ENCODE measurements around the gene DIPK1B.
"Not testable (repeated sequence)": the region's sequence is repeated elsewhere in the genome, so short reads cannot be mapped to it uniquely, and the experiment has no call there.

The DIPK1B gene

DNA sequence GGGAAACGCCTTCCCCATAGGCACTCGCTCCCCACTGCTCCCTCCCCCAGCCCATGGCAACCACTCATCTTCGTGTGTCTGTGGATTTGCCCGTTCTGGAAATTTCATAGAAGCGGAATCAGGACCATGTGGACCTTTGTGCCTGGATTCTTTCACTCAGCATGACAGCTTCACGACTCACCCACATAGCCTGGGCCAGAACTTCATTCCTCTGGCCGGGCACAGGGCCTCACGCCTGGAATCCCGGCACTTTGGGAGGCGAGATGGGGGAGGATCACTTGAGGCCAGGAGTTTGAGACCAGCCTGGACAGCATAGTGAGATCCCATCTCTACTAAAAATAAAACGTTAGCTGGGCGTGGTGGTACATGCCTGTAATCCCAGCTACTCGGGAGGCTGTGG is 12.1 kb upstream of the DIPK1B start:
- DNase-seq, result no peak

- peak; percentile 17 for DNase-seq
These were observed 11.3 kb upstream of the DIPK1B start for GRCh38 chr9:136700959-136701667.

GRCh38 chr9:136701668-136702053 is 10.7 kb upstream of the DIPK1B start:
- no peak for DNase-seq

DNA sequence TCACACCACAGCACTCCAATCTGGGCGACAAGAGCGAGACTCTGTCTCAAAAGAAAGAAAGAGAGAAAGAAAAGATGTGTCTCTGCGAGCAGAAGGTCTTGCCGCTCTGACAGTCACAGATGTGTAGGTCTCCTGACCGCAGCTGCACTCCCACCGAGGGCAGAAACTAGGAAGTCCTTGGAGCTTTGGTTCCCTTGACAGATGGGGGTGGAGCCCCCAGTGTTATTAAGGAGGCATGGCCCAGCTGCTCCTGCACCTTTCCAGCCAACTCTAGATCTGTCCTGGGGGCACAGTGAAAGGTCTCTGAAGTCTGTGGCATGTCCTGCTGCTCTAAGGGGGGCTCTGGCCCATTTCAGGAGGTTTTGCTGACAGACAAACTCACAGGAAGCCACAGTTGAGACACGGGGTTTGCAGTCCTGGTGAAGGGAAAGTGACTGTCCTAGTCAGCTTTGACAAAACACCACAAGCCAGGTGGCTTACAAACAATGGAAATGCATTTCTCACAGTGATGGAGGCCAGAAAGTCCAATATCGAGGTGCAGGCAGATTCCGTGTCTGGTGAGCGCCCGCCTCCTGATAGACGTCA is 9.0 kb upstream of the DIPK1B start:
- no peak for DNase-seq

- DNase-seq, result not testable (repeated sequence)
These were observed 7.6 kb upstream of the DIPK1B start for GRCh38 chr9:136704741-136705140.

DNA sequence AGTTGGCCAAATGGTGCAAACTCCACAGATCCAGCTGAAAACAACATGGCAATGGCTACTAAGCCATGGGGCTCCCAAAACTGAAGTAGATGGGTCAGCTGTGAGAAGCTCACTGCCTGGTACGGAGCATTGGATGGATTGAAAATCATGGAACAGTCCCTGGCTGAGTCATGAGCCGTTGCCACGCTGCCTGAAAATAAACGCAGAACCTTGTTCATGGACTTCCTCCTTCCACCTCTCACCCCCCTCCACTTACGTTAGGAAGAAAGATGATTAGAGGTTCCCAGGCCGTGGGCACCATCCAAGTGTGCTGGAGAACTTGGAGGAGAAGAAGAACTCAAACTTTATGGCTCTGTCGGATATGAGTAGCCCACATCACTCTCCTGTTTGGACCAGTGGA is 6.8 kb upstream of the DIPK1B start:
- no peak for DNase-seq

DNA sequence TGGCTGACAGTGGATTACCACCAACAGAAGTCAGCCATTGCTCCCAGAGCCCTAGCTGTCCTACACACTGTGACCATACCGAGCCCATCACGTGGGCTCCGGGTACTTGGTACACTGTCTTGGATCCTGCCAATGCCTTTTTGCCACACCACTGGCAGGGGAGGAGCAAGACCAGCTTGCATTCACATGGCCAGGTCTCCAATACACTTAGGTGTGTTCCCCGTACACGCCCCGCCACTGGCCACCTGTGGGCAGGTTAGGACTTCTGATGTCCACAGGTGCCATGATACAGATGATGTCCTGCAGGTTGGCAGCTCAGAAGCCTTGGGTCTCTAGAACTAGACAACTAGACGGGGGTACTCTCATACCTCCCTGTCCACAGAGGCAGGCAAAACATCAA is 5.4 kb upstream of the DIPK1B start:
- no peak for DNase-seq

DNA sequence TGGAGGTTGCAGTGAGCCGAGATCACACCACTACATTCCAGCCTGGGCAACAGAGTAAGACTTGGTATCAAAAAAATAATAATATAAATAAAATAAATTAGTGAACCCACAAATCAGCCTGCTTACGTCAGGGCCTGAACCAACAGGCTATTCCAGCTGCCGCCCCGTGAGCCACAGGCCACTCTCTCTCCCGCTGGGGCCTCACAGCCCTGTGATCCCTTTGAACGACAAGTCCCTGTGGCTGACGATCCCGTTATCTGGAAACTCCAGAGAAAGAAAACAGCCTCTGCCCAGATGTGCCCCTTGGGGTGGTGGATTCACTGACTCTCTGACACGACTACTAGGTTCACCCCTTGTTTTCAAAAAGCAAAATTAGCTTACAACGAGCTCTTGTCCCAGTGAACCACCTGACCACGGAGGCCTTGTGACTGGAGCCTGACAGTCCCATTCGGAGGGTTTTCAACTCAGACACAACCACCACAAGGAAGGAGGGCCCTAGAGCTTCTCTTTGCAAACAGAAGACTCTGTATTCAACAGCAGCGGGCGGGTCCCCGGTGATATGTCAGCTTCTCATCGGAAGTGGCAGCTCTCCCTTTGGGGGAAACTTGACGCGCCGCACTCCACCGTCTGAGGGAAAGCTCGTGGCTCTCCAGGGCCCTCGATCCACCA is 4.4 kb upstream of the DIPK1B start:
- no peak for DNase-seq

GRCh38 chr9:136709454-136710109 is 2.8 kb upstream of the DIPK1B start:
- no peak for DNase-seq

- no peak for DNase-seq
These were observed 1.8 kb upstream of the DIPK1B start for GRCh38 chr9:136710543-136710942.

DNA sequence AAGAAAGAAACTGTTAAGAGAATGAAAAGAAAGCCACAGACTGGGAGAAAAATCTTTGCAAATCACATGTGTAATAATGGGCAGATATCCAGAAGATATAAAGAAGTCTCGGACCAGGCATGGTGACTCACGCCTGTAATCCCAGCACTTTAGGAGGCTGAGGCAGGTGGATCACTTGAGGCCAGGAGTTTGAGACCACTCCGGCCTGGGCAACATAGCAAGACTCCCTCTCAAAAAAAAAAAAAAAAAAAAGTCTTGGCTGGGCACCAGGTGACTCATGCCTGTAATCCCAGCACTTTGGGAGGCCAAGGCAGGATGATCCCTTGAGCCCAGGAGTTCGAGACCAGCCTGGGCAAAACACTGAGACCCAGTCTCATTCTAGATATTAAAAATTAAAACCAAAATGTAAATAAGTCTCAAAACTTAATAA is 1.1 kb upstream of the DIPK1B start:
- DNase-seq, result not testable (repeated sequence)

- DNase-seq, result no peak
These were observed 545 bp downstream of the DIPK1B start for GRCh38 chr9:136712690-136713544.

DNA sequence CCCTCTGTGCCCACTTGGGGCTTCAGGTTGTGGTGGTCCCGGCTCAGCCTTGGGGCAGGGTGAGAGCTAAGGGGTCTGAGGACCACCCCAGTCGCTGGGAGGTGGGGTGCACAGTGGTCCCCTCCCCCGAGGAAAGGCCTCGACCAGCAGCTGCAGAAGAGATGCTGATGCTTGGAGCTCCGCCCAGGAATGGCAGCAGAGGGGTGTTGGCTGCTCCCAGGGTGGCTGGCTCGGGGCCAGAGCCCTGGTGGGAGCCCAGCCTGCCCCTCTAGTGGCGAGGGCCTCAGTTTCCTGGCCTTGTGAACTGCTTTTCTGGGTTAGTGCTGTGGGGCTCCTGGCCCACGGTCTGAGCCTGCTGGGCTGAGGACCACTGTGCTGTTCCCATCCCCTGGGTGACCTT is 1.2 kb downstream of the DIPK1B start:
- DNase-seq, result peak; percentile 38

DNA sequence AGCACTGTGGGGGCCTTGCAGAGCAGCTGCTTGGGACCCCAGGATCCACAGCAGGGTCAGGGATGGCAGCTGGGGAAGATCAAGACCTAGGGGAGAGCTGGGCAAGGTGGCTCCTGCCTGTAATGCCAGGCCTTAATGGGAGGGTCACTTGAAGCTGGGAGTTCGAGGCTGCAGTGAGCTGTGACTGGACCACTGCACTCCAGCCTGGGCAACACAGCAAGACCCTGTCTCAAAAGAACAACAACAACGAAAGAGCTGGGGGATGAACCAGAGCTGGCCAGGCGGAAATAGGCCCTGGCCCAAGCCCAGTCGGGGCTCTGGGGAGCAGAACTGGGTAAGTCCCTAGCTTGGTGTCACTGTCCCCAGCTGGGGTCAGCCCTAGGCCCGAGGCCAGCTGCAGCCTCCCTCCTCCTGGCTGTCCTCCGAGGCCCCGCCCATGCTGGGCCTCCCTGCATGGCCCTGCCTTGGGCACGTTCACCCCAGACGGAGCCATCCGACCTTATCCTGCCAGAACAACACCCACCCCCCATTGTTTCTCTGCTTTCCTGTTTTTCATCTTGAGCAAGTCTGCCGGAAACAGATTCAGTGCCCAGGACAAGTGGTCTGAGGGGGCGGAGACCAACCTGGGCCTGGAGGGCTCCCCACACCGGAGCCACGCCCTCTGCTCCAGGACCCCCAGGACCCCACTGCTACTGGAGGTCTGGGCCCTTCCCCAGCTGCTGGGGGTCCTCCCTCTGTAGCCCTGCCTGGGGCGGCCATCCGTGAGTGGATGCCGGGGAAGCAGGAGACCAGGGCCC is 1.9 kb downstream of the DIPK1B start:
- peak; percentile 31 for DNase-seq

- no peak for DNase-seq
These were observed 2.5 kb downstream of the DIPK1B start for GRCh38 chr9:136714893-136715274.

DNA sequence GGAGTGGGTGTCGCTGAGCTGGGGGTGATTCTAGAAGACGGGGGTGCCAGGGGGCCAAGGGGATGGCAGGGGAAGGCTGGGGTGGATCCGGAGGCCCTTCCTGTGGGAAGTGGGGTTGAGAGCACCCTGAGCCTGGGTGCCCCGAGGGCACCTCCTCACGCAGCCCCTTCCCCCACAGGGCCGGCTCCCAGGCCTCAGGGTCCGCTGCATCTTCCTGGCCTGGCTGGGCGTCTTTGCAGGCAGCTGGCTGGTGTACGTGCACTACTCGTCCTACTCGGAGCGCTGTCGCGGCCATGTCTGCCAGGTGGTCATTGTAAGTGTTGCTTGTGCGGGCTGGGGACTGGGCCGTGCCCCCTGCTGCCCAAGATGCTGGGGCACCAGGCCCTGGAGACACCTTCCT is 5.0 kb downstream of the DIPK1B start:
- DNase-seq, result no peak

GRCh38 chr9:136718345-136719194 is 6.2 kb downstream of the DIPK1B start:
- DNase-seq, result no peak

DNA sequence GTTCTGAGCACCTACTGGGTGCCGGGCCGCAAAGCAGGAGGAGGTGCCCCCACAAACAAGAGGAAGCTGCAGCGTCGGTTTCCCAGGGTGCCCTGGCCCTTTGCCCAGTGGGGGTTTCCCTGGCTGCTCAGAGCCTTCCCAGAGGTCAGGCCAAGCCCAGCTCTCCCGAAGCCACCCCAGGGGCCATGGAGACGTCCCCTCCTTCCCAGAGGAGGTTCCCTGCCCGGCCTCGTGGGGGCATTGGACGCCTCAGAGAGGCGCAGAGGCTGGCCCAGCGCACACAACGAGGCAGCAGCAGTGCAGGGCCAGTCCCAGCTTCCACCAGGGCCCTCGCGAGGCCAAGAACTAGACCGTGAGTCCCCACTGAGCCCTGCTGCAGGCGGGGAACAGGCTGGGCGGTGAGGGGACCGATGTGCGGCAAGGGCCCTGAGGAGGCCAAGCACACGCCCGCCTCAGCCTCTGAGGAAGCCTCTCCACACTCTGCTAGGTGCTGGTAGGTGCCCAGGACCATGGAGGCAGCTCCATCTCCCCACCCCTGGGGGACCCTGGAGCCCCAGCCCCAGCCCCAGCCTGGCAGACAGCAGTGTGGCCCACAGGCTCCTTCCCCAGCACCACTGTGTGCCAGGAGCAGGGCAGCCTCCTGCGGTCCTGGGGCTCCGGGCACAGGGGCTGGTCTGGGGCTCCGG is 7.0 kb downstream of the DIPK1B start:
- DNase-seq, result peak; percentile 16

DNA sequence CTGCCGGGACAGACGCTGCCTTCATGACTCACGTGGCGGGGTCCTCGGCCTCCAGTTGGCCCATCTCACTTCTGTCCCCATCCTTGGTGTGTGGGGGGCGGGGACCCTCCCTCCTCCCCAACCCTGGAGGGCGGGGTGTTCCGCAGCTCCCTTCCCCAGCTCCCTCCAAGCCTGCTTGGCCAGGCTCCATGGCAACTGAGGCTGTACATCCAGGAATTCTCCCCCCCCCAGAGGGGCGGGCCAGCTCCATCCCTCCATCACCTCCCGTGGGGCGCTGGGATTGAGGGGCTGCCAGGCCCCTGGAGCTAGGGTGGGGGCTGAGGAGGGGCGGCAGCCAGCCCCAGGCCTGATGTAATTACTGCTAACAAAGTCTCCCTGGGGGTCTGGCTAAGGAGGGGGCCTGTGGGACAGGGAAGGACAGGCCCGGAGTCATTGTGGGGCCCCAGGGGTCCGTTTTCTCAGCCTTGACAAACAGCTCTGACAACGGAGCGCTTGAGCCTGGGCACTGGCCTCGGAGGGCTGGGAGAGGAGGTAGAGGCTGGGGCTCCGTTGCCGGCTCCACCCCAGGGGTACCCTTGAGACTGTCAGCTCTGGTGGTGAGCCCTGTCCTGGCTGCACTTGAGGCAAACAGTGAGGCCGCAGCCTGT is 8.0 kb downstream of the DIPK1B start:
- no peak for DNase-seq

- no peak for DNase-seq
These were observed 8.5 kb downstream of the DIPK1B start for GRCh38 chr9:136720898-136721338.
